ENCODE data around the gene ANTKMT.

- TF ChIP-seq, protein P1, sequence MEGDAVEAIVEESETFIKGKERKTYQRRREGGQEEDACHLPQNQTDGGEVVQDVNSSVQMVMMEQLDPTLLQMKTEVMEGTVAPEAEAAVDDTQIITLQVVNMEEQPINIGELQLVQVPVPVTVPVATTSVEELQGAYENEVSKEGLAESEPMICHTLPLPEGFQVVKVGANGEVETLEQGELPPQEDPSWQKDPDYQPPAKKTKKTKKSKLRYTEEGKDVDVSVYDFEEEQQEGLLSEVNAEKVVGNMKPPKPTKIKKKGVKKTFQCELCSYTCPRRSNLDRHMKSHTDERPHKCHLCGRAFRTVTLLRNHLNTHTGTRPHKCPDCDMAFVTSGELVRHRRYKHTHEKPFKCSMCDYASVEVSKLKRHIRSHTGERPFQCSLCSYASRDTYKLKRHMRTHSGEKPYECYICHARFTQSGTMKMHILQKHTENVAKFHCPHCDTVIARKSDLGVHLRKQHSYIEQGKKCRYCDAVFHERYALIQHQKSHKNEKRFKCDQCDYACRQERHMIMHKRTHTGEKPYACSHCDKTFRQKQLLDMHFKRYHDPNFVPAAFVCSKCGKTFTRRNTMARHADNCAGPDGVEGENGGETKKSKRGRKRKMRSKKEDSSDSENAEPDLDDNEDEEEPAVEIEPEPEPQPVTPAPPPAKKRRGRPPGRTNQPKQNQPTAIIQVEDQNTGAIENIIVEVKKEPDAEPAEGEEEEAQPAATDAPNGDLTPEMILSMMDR (IDR thresholded peaks at IDR 0.05 in 8 of 11, conservative IDR thresholded peaks at IDR 0.05 in 3 of 11): no peak
- TF ChIP-seq POLR2AphosphoS5 (IDR thresholded peaks at IDR 0.05): no peak
These were observed 28.4 kb upstream of the ANTKMT start for GRCh38 chr16:692356-693108.
